Bone marrow (tissue), 2 donors: ENCODE results near the gene C12orf76.
A peak's percentile ranks its signal among the peaks of the same experiment; 100 is the strongest.
"Not testable (repeated sequence)": the region's sequence is repeated elsewhere in the genome, so short reads cannot be mapped to it uniquely, and the experiment has no call there.

Experiments
- DNase-seq, 2 donors: peaks; one replicate each; lab custom pipeline; 2025; lab: John Stamatoyannopoulos, UW

C12orf76 gene

DNA sequence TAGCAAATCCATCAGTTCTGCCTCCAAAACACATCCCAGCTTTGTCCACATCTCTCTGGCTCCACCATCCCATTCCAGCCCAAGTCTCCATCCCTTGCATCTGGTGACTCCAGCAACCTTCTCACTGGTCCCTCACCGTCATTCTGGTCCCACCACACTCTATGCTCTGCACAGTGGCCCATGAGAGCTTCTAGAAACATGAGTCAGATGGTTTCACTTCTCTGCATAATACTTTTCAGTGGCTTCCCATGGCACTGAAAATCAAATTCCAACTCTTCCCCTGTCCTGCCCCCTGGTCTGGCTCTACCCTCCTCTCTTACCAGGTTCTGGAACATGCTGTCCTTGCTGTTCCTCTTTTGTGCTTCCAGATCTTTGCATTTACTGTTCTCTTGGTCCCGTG lies 17.2 kb upstream of the C12orf76 start:
- DNase-seq: no peak

DNA sequence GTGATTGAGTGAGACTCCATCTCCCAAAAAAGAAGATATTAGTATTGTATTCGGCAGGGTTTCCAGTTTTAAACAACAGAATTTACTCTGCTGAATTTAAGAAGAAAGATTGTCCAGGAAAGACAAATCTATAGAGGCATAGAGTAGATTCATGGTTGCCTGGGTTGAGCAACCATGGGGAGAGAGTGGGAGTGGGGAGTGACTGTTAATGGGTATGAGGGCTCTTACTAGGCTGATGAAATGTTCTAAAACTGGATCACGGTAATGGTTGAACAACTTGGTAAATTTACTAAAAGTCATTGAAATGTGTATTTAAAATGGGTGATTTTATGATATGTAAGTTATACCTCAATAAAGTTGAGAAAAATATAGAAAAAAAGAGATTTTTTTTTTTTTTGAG lies 13.9 kb upstream of the C12orf76 start:
- DNase-seq: no peak

DNA sequence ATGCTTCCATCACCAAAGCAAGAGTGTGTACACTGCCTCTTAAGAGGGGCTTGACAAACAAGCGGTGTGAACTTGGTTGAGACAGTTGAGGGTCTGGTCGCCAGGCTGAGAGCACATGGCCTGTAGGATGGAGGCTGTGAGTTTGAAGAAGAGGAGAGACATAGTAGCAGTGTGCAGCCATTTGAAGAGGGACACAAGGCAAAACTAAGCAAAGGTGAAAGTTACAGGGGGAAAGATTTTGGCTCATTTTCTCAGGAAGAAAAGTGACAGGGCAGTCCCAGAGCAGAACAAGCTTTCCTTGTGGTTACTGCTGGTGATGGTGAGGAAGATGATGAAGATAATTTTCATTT lies 11.3 kb upstream of the C12orf76 start:
- DNase-seq: no peak

DNA sequence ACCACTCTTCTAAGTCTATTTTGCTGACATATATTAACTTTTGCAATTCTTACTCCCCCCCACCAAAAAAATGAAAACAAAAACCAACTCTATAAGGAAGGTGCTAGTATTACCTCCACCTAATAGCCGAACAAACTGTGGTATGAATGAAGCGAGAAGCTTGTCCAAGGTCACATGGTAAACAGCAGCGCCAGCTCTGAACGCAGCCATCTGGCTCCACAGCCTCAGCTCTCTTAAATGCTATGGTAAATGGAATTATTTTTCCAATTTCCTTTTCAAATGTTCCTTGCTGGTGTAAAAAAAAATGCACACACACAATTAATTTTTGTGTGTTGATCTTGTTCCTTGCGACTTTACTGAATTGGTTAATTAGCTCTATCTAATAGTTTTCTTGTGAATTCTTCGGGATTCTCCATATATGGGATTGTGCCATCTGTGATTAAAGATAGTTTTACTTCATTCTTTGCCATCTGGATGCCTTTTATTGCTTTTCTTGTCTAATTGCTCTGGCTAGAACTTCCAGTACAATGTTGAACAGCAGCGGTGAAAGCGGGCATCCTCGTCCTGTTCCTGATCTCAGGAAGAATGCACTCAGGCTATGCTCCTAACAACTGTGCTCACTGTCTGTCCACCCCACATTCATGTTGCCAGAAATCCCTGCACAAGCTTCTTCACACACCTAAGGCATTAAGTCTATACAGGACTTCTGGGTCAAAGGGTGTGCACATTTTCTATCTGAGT lies 10.7 kb upstream of the C12orf76 start:
- DNase-seq: no peak

DNA sequence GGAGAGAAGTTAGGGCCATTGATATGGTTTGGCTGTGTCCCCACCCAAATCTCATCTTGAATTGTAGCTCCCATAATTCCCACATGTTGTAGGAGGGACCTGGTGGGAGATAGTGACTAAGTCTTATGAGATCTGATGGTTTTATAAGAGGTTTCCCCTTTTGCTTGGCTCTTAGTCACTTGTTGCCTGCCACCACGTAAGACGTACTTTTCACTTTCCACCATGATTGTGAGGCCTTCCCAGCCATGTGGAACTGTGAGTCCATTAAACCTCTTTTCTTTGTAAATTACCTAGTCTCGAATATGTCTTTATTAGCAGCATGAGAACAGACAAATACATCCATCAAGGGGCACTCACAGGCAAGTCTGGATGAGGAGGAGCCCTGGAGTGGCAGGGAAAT lies 8.3 kb upstream of the C12orf76 start:
- peak in 1 of 2 donors; percentile 16 for DNase-seq

DNA sequence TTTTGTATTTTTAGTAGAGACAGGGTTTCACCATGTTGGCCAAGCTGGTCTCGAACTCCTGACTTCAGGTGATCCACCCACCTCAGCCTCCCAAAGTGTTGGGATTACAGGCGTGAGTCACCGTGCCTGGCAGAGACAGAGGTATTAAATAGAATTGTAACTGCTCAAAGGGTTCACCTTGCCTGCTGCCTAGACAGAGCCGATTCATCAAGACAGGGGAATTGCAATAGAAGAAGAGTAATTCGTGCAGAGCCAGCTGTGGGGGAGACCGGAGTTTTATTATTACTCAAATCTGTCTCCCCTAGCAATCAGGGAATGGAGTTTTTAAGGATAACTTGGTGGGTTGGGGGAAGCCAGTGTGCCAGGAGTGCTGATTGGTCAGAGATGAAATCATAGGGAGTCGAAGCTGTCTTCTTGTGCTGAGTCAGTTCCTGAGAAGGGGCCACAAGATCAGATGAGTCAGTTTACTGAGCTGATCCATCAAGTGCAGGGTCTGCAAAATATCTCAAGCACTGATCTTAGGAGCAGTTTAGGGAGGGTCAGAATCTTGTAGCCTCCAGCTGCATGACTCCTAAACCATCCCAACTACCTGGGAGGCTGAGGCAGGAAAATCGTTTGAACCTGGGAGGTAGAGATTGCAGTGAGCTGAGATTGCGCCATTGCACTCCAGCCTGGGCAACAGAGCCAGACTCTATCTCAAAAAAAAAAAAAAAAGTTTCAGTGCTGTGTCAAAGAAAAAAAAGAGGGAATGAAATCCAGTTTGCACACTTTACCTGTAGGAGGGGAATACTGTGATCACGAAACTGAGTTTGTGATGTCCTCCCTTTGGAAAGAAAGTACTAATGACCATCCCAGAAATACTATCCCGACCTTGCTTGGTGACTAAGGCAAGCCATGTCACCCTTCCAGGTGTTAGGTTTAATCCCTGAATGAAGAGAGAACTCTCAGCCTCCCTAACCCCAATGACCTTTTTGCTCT lies 7.3 kb upstream of the C12orf76 start:
- peak in 1 of 2 donors; percentile 80 for DNase-seq

DNA sequence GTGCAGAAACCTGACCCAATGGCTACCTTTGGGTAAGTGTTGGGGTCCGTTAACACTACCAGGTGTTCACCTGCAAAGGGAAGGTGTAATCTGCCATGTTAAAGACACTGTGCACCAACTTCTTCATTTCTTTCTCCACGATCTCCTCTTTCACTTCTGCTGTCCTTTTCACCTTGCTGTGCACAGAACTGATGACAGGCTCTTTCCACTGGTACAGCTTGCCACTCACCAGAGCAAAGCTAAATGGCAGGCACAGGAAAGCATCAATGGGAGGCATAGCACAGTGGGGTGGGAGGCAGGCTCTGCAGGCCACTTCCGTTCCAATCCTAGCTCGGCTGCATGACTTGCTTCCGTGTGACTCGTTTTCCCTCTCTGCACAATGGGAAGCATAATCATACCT lies 2.6 kb upstream of the C12orf76 start:
- DNase-seq: no peak

DNA sequence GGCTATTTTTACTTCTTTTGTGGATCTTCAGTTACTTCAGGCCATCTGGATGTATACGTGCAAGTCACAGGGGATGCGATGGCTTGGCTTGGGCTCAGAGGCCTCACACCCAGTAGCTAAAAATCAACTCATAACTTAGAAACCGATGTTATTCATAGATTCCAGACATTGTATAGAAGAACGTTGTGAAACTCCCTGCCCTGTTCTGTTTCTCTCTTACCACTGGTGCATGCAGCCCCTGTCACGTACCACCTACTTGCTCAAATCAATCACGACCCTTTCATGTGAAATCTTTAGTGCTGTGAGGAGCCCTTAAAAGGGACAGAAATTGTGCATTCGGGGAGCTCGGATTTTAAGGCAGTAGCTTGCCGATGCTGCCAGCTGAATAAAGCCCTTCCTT lies 1.3 kb upstream of the C12orf76 start:
- not testable (repeated sequence) for DNase-seq

DNA sequence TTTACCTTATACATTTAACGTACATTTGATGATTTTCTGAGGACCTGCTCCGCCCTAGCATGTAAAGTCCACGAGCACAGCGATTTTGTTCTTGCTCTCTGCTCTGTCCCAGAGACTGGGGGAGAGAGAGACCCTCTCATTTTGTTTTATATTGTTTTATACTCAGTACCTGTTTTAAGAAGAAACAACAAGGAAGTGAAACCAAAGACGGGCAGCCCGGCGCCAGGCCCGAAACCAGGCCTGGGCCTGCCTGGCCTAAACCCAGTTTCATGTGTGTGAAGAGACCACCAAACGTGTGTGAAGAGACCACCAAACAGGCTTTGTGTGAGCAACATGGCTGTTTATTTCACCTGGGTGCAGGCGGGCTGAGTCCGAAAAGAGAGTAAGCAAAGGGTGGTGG lies 712 bp upstream of the C12orf76 start:
- not testable (repeated sequence) for DNase-seq

DNA sequence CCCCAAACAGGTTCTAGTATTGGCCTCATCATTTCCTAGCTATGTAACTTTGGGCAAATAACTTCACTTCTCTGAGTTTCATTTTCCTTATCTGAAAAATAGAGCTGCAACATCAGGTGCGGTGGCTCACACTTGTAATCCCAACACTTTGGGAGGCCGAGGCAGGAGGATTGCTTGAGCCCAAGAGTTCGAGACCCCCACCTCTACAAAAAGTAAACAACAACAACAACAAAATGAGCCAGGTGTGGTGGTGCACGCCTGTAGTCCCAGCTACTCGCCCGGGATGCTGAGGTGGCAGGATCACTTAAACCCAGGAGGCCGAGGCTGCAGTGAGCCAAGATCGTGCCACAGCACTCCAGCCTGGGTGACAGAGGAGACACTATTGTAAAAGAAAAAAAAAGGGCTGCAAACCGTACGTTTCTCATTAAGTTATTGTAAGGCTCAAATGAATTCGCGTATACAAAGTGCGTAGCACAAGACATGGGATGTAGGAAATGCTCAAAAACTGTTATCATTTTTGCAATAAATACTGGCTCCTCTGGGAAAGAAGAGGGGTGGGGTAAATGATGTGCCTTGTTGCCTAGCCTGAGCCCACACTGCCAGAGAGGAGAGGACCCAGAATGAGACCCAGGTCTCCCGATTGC lies 903 bp downstream of the C12orf76 start:
- no peak for DNase-seq

DNA sequence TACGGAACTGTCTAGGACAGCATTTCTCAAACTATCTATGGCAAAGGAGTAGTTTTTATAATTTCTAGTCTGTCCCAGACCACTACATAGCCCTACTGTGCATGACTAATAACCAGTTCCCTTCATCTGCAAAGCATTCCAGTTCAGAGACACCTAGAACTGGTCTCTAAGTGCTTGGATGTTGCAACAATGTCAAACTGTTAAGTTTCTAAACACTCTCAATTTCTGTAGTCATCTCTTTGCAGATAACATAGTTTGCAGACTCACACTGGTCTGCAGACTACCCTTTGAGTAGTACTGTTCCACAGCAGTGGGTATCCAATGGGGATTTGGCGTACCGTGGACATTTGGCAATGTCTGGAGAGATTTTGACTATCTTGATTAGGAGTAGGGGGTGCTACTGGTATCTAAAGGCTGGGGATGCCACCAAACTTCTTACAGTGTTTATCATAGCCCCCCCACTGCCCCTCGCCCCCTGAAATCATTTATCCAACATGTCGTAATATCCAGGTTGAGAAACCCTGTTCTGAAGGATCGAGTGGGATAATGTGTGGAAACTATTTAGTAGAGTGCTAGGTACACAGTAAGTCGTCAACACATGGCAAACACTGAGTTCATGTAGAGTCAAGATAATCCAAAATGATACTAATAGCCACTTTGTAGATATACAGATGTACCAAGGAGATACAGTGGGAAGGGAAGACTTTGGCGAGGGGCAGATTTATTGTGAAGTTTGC lies 1.7 kb downstream of the C12orf76 start:
- no peak for DNase-seq

DNA sequence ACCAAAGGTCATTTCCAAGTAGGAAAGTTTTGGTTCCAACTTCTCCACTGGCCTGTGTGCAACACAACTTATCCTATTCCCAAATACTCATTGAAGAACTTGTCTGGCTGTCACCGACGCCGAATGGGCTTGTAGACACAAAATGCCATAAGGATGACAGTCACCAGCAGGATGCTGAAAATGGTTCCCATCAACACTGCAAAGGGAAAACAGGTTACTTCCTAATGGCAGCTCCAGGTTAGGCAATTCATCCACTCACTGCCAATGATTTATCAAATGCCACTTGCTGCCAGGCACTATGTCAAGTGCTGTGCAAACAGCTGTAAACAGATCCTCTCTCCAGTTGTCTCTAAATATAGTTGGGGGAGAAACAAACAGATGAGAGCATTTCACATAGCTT lies 6.1 kb downstream of the C12orf76 start:
- DNase-seq: no peak

DNA sequence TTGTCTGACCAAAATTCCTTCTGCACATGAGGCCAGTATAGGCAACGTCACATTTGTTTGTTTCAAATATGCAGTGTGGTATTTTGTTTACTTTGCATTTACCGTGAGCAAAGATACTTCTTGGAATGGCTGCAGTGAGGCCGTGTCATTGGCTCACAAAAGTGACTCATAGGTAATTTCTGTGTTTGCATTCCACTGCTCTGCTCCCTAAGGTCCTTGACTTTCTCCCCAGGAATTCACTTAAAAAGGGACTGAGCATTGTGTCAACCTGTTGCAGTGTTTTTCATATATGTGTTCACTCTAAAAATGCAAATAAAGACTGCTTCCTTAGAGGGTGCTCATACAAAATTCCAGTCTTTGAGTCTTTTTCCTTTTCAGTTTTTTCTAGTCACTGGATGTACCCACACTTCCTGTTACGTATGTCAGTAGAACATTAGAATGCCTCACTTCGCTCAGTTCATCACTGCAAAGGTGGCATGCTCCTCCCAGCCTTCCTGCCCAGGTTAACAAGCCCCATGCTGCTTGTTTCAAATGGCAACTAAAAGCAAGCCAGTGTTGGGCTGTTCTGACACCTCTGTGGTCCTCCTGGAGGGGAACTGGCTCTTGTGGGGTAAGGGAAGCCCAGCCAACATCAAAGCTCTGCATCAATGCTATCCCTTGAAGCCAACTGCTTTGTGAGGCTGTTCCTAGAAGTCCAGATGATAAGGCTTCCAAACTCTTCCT lies 9.1 kb downstream of the C12orf76 start:
- peak in 1 of 2 donors; percentile 20 for DNase-seq

DNA sequence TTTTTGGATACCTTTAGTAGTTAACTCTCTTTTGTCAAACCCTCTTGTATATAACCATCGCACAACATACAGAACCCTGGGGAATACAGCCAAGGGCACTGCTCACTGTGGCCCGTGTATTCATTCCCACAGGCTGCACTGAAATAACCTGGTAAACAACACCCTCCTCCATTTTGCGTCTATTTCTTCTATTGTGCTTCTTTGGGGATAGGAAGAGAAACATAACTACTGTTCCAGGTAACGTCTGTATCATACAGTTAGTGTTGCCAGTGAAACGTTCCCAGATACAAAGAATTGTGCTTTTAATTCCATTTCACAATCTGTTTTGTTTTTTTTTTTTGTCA lies 9.6 kb downstream of the C12orf76 start:
- no peak for DNase-seq

DNA sequence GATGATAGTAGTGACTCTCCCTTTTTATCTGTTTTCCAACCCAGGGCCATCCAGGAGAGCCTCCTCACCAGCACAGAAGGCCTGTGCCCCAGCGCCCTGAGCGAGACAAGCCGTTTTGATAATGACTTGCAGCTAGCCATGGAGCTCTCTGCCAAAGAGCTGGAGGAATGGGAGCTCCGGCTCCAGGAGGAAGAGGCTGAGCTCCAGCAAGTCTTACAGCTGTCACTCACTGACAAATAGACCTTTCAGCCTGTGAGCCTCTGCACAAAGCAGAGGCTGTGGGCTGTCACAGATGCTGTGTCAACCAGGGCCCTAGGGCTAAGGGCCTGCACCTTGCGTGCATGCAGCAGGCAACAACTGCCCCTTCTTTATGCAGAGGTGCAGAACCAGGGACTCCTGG lies 11.0 kb downstream of the C12orf76 start:
- no peak for DNase-seq

DNA sequence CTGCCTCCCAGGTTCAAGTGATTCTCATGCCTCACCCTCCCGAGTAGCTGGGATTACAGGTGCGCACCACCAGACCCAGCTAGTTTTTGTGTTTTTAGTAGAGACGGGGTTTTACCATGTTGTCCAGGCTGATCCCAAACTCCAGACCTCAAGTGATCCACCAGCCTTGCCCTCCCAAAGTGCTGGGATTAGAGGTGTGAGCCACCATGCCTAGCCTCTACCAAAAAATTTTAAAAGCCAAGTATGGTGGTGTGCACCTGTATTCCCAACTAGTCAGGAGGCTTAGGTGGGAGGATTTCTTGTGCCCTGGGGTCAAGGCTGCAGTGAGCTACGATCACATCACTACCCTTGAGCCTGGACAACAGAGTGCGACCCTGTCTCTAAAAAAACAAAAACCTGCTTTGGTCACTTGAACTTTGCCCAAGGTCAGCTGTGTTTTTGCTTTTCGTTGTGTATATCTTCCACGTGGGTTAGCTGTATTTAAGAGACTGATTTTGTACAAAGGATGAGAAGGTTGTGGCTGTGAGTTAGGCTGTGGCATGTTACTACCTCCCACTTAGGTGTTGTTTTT lies 12.7 kb downstream of the C12orf76 start:
- no peak for DNase-seq

DNA sequence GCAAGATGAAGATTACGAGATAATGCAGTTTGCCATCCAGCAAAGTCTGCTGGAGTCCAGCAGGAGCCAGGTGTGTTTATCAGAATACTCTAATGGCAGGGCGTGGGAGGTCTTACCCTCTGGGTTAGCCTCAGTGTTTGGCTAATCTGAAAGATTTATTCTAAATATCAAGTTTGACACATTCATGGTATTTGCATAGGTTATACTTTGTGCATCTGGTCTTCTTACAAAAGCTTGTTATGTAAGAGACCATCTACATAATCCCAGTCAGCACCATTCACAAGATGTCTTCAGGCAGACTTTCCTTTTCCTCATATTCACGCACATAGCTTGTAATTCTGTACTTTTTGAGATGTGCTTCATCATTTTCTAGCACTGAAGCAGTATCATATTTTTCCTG lies 14.4 kb downstream of the C12orf76 start:
- no peak for DNase-seq

DNA sequence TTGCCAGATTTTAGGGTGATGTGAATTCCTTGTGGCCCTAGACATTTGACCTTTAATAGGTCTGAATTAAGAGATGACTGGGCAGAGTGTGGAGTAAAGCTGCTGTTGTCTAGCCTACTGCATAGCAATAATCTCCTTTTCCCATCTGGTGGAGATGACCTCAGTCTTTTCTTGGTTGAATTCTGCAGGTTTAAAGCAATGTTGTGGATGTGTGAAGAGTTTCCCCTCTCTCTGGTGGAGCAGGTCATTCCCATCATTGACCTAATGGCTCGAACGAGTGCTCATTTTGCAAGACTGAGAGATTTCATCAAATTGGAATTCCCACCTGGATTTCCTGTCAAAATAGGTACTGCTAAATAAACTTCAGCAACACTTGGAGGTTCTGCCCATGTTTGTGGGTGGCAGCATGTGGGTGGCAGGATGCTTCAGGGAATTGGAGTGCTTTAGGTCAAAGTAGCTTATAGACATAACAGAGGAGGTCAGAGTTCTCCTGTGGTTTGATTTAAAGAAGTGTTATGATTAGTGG lies 19.0 kb downstream of the C12orf76 start:
- no peak for DNase-seq

DNA sequence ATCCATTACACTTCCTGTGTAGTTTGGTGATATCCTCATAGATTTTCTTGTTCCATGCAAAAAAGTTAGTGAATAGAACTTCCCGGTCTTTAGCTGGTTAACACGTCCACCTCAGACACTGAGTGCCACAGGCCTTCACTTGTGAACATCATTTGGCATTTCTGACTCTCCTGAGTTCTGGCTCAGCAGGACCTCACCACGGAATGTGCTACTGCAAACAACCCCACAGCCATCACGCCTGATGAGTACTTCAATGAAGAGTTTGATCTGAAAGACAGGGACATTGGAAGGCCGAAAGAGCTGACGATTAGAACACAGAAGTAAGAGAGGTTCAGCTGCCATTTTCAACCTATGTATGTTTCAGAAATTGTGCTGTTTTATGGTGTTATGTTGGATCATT lies 20.0 kb downstream of the C12orf76 start:
- DNase-seq: no peak

DNA sequence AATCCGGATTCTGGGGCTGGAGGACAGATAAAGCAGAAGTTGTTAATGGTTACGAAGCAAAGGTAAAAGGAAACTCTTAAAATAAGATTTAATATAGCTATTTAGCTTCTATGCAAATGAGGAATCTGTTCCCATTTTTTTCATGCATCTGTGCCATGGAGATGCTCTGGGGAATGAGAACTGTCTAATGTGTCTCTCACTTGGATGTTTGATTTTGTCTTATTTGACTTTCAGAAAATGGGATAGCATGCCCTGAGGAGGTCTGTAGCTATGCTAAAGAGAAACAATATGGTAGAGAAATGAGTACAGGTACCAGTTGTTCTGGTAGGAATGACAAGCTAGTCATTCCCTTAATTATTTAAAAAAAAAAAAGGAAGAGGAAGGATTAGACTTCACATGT lies 24.3 kb downstream of the C12orf76 start:
- no peak for DNase-seq
